Stimulated activated CD8-positive, alpha-beta memory T cell treated with anti-CD3 and anti-CD28 coated beads, Interleukin-2, amount 100 ng/mL, for 1 hour (primary cell): Measurements from ENCODE around the gene GATAD2A.

Source experiments
- DNase-seq, 2 donors: peaks; one replicate each; pipeline ENCODE4 v3.0.0-alpha.2; 2020; ENCODE audit warnings: low read depth in 2 of 2

The GATAD2A gene

GRCh38 chr19:19487950-19488874 is 82.7 kb downstream of the GATAD2A start:
- DNase-seq: no peak

GRCh38 chr19:19488875-19489690 is 83.6 kb downstream of the GATAD2A start:
- peak; percentile 67 to 70 for DNase-seq

- DNase-seq: no peak
Measured at GRCh38 chr19:19489804-19490204, 84.3 kb downstream of the GATAD2A start.

- DNase-seq: peak; percentile 58 to 69
Measured at GRCh38 chr19:19490214-19490968, 84.9 kb downstream of the GATAD2A start.

- DNase-seq: no peak
Measured at GRCh38 chr19:19491321-19492025, 86.0 kb downstream of the GATAD2A start.

- no peak for DNase-seq
Measured at GRCh38 chr19:19492026-19492610, 86.6 kb downstream of the GATAD2A start.

GRCh38 chr19:19493841-19494546 is 88.5 kb downstream of the GATAD2A start:
- DNase-seq: no peak

GRCh38 chr19:19495614-19496603 is 90.4 kb downstream of the GATAD2A start:
- no peak for DNase-seq

DNA sequence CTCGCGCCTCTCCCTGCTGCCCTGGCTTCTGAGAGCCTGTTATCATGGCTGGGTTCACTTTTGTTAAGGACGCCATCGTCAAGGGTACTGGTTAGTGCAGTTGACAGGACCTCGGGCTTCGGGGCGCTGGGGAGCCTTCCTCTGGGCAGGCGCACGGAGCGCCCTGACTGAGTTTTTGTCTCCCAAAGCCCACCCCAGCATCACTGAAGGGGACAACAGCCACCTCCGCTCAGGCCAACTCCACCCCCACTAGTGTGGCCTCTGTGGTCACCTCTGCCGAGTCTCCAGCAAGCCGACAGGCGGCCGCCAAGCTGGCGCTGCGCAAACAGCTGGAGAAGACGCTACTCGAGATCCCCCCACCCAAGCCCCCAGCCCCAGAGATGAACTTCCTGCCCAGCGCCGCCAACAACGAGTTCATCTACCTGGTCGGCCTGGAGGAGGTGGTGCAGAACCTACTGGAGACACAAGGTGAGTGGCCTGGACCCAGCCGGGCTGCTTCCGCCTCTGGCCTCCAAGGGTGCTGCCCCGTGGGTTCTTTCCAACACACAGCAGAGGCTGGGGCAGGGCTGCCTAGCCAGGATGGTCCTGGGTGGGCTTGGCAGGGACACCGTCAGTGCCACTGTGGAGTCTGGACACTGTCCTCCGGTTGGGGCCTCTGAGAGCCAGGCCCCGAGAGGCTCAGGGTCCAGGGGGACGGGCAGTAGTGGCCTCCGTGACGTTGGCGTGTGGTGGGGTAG is 92.9 kb downstream of the GATAD2A start:
- no peak for DNase-seq

- DNase-seq: no peak
Measured at GRCh38 chr19:19499272-19499995, 94.0 kb downstream of the GATAD2A start.

- no peak for DNase-seq
Measured at GRCh38 chr19:19500975-19501644, 95.6 kb downstream of the GATAD2A start.

GRCh38 chr19:19501798-19502197 is 96.3 kb downstream of the GATAD2A start:
- DNase-seq: no peak

- no peak for DNase-seq
Measured at GRCh38 chr19:19502281-19502680, 96.8 kb downstream of the GATAD2A start.

GRCh38 chr19:19502808-19503602 is 97.5 kb downstream of the GATAD2A start:
- no peak for DNase-seq

DNA sequence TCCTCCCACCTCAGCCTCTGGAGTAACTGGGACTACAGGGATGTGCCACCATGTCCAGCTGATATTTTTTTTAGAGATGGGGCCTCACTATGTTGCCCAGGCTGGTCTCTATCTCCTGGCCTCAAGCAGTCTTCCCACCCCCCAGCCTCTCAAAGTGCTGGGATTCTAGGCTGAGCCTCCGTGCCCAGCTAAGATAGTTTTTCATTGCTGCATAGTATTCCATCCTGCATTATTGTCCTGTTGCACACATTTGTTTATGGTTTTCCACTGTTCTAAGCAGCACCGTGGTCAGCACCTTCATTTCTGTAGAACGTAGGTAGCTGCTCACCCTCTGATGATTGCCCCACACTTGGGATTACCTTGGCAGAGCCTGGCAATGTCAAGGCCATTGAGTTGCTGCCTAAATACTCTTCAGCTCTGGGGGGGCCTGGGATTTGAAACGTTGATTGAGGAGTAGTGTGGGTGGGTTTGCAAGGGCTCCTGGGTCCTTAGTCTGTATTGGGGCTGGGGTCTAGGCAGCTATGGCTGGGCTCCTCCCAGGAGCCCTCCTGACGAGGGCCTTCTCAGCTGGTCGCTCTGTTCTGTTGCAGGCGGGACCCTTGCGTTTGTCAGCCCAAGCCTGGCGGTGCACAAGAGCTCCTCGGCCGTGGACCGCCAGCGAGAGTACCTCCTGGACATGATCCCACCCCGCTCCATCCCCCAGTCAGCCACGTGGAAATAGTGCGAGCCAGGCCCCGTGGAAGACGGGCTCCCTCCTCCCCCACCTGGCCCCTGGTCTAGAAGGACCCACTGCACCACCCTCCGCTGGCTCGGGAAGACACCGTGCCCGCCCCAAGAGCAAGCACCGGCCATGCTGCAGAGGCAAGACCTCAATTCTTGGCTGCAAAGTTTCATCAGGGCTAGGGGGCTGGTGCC is 99.5 kb downstream of the GATAD2A start:
- no peak for DNase-seq
